ENCODE results near the gene FBXL20.
"Not testable (repeated sequence)": the region's sequence is repeated elsewhere in the genome, so short reads cannot be mapped to it uniquely, and the experiment has no call there.

The FBXL20 gene

DNA sequence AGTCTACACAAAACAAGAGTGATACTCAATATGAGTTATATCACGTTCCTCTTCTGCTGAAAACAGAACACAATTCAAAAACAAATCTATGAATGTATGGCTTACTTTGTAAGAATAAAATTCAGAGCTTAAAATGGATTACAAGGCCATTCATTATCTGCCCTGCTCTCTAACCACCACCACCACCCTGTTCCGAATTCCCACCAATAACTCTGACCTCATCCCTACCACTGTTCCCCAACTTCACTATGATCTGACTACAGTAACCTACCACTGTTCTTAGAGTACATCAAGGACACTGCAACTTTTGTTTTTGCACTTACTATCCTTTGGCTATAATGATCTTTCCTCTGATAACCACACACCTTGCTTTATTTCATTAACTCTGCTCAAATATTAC lies 21.3 kb downstream of the FBXL20 start:
- no peak for FAIRE-seq

DNA sequence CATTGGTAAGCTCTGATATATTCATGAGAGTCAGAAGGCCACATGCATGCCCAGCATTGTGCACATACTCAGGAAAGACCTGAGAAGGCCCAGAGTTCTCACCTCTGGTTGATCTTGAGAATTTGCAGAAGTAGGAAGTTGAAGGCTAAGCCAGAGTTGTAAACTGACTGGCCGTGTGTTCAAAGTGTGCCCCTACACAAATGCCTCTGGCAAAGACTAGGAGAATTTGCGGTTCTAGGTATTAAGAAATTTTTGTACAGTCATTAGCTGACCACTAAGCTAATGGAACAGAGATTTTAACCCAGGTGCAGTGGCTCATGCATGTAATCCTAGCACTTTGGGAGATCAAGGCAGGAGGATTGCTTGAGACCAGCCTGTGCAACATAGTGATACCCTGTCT lies 25.0 kb downstream of the FBXL20 start:
- no peak for FAIRE-seq

DNA sequence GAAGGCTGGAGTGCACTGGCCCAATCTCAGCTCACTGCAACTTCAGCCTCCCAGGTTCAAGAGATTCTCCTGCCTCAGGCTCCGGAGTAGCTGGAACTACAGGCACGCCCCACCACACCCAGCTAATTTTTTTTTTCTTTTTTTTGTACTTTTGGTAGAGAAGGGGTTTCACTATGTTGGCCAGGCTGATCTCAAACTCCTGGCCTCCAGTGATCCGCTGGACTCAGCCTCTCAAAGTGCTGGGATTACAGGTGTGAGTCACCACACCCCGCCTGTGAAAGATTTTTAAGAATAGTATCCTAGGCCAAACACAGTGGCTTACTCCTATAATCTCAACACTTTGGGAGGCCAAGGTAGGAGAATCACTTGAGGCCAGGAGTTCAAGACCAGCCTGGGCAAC lies 33.6 kb downstream of the FBXL20 start:
- FAIRE-seq, result not testable (repeated sequence)

DNA sequence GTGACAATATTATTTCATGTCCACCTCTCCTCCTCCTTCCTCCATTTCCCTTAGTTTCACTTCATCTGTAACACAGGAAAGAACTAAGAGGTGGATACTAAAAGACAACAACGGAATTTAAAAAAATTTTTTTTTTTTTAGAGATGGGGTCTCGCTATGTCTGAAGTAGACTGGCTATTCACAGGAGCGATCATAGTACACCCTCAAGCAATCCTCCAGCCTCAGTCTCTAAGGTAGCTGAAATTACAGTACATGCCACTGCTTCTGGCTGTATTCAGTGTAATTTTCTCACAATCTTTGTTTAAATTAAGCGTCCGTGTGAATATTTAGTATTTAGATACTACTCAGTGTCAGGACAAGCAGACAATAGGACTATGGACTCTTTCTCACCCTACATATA lies 35.6 kb downstream of the FBXL20 start:
- FAIRE-seq, result no peak

DNA sequence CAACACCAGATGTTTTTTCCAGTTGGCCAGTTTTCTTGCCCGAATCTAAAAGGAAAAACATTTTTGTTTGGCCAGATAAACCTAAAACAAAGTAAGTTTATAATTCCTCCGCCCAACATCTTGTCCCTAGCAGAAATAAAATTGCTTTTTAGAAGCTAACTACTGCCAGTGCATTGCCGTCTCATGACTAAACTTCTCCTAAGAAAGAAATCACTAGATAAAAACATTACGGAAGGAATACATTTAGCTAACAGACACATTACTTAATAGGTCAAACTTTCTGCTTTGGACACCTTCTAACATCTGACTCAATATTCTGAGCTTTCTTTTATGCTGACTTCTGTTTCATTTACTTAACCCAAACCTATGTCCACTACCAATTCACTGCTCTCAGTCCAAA lies 36.2 kb downstream of the FBXL20 start:
- FAIRE-seq, result no peak

DNA sequence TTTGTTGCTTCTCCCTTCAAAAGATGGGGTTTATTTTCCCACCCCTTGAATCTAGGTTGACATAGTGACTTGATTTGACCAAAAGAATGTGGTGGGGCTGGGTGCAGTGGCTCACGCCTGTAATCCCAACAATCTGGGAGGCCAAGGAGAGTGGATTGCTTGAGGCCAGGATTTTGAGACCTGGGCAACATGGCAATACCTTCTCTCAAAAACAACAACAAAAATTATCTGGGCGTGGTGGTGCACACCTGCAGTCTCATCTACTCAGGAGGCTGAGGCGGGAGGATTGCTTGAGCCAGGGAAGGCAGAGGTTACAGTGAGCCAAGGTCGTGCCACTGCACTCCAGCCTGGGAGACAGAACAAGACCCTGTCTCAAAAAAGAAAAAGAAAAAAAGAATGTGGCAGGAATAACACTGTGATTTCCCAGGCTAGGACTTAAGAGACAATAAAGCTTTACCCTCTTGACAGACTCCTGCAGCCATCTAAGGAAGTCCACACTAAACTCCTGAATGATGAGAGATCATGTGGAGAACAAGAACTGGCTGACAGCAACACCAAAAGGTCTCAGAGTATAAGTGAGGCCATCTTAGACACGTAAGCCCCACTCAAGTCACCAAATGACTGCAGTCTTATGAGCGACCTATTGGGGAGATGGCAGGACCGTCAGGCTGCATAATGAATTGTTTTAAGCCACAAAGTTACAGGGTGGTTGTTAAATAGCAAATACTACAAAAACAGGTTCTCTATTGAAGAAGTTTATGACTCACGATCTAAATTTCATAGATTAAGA lies 37.0 kb downstream of the FBXL20 start:
- no peak for FAIRE-seq

DNA sequence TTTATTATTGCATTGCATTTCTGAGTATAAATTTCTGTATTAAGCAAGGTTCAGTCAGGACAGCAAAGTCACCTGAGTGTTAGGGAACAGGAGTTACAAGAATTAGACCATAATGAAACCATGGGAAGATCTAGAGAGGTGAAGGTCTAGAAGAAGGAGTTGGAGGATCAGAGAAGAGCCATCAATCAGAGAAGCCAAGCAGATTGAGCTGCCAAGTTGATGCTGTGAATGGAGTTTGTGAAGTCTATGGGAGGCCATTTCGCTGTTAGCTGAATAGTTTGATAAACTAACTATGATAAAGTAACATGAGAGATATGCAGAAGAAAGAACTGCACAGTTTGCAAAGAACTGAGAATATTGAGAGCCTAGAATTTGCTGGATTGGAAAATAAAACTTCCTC lies 40.4 kb downstream of the FBXL20 start:
- FAIRE-seq, result no peak

DNA sequence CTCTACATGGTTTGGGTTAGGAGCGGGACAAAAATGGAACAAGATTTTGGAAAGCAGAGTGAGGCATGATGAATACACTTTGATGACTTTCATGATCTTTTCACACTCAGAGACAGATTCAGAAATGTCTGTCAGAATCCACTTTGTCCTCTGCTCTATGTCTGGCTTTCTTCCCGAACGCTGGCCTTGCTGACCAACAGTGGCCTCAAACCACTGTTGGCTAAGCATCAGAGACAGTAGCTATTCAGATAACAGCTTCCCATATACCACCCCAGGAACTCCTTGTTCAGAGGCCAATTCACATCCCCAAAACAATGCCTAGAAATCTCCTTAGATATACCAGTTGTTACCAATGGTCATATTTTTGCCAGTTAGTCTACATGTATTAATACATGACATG lies 40.9 kb downstream of the FBXL20 start:
- FAIRE-seq, result no peak

DNA sequence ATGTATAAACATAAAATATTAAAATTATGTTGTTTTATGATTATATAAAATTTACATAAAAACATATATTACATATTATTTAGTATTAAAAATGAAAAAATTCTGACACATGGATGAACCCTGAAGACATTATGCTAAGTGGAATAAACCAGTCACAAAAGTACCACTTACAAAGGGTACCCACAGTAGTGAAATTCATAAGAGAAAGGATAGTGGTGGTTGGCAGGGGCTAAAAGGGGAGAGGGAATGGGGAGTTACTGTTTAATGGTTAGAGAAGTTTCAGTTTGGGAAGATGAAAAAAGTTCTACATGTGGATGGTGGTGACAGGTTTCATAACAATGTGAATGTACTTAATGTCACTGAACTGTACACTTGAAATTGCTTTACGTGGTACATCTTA lies 41.4 kb downstream of the FBXL20 start:
- no peak for FAIRE-seq

DNA sequence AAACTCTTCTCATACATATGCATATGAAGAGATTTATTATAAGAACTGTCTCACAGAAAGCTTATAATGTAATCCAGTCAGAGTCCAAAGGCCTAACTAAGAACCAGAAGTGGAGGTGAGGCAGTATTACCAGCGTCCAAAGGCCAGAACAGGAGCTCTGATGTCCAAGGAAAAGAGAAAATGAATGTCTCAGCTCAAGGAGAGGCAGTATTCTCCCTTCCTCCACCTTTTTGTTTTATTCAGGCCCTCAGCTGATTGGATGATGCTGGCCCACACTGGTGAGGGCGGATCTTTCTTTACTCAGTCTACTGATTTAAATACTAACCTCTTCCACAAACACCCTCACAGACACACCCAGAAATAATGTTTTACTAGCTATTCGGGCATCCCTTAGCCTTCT lies 43.4 kb downstream of the FBXL20 start:
- FAIRE-seq, result no peak

DNA sequence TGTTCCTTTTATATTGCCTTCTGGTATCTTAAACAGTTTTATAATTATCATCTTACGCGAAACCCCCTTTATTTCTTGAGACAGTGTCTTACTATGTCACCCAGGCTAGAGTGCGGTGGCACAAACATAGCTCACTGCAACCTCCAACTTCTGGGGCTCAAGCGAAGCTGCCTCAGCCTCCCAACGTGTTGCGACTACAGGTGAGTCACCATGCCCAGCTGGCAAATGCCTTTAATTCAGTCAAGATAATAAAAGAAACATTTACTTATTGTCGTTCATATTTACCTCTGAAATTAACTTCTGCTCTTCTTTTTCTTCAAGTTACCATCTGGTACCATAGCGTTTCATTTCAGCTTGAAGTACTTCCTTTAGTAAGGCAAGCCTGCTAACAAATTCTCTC lies 43.9 kb downstream of the FBXL20 start:
- no peak for FAIRE-seq

DNA sequence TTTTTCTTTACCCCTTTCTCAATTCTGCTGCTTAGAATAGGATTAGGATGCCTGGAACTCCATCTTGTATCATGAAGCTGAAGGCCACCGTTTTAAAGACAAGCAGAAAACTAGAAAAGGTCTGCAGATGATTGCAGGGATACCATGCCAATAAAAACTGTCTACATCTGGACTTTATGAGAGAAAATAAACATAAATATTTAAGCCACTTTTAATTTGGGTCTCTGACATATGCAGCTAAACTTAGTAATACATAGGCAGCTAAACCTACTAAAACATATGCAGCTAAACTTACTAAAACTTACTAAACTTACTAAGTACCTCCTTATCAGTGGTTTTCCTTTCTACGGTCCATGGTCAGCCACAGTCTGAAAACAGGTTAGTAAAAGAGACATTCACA lies 48.4 kb downstream of the FBXL20 start:
- FAIRE-seq, result no peak

DNA sequence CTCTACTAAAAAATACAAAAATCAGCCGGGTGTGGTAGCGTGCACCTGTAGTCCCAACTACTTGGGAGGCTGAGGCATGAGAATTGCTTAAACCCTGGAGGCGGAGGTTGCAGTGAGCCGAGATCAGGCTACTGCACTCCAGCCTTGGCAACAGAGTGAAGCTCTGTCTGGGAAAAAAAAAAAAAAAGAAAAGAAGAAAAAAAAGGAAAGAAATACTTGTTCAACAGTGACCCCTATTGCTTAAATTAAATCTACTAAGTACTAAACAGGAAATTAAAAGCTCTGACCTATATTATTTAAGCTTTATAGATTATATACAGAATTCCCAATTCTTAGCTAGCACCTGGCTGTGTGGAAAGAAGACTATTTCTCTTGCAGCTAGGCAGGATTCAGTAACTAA lies 48.9 kb downstream of the FBXL20 start:
- FAIRE-seq, result peak; percentile 71

DNA sequence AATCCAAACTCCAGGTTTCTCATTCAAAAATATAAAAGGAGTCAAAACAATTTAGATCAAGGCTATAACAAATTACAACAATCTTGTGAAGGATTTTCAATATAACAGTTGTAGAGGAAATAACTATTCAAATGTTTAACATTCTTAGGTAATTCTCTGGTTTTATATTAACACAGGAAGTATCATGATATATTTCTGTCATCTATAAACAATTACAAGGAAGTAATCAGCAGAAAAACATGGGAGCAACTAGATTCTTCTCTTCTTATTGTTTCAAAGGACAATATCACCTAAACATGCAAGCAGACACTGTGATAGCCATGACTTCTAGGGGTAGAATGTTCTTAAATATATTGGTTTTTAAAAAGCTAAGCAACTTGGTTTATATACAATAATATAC lies 49.9 kb downstream of the FBXL20 start:
- FAIRE-seq, result peak; percentile 52

DNA sequence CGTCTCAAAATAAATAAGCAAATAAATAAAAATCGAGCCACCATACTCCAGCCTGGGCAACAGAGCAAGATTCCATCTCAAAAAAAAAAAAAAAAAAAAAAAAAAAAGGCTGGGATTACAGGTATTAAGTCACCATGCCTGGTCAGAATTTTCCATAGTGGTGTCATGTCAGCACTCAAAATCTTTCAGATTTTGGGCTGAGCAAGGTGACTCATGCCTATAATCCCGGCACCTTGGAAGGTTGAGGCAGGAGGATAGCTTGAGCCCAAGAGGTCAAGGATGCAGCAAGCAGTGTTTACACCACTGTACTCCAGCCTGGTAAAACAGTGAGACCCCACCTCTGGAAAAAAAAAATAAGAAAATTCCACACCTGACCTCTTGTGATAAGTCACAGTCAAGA lies 52.2 kb downstream of the FBXL20 start:
- no peak for FAIRE-seq

DNA sequence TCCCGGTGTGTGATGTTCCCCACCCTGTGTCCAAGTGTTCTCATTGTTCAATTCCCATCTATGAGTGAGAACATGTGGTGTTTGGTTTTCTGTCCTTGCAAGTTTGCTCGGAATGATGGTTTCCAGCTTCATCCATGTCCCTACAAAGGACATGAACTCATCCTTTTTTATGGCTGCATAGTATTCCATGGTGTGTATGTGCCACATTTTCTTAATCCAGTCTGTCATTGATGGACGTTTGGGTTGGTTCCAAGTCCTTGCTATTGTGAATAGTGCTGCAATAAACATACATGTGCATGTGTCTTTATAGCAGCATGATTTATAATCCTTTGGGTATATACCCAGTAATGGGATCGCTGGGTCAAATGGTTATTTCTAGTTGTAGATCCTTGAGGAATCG lies 54.6 kb downstream of the FBXL20 start:
- FAIRE-seq, result not testable (repeated sequence)

DNA sequence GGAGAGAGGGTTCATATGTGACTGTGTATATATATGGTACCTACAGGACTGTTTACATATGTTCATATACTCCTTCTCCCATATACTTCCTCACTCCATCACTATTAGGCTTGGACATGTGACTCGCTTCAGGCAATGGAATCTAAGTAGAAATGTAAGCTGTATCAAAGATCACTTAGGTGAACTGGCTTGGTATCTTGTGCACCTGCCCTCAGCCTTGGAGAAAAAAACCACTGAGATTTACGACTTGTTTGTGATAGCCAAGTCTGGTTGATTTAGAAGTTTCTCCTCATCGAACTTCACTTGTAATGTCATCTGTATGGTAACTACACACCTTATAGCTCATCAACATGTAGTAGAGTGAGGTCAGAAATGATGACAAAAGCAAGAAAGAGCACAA lies 59.9 kb downstream of the FBXL20 start:
- FAIRE-seq, result no peak

DNA sequence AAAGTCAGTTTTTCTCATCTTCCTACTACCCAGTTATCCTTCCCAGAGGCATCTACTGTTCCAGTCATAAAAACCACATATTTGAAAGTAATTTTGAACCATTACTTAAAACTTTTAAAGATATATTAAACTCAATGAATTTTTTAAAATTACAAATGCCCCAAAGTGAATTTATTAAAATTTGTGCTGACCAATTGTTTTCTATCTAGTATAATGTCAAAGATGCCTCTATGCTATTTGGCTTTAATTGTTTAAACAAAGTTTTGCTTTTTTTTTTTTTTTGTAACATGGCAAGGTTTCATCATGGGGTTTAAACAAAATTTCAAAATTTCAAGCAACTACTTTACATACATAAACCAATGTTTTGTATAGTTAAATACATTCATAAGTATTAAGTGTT lies 60.7 kb downstream of the FBXL20 start:
- peak; percentile 34 for FAIRE-seq

DNA sequence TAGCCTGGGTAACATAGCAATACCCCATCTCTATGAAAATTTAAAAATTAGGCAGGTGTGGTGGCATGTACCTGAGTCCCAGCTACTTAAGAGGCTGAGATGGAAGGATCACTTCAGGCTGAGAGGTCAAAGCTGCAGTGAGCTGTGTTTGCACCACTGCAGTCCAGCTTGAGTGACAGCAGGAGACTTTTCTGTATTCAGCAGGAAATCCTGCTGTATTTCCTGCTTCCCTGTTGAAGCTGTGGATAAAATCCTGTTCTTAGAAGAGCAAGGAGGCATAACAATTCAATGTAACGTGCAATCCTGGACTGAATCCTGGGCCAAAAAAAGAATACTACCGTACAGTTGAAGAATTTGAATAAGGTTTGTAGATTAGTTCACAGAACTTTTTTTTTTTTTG lies 62.2 kb downstream of the FBXL20 start:
- no peak for FAIRE-seq

DNA sequence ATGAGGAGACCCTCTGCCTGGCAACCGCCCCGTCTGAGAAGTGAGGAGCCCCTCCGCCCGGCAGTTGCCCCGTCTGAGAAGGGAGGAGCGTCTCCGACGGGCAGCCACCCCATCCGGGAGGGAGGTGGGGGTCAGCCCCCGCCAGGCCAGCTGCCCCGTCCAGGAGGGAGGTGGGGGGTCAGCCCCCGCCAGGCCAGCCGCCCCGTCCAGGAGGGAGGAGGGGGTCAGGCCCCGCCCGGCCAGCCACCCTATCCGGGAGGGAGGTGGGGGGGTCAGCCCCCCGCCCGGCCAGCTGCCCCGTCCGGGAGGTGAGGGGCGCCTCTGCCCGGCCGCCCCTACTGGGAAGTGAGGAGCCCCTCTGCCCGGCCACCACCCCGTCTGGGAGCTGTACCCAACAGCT lies 63.8 kb downstream of the FBXL20 start:
- not testable (repeated sequence) for FAIRE-seq

DNA sequence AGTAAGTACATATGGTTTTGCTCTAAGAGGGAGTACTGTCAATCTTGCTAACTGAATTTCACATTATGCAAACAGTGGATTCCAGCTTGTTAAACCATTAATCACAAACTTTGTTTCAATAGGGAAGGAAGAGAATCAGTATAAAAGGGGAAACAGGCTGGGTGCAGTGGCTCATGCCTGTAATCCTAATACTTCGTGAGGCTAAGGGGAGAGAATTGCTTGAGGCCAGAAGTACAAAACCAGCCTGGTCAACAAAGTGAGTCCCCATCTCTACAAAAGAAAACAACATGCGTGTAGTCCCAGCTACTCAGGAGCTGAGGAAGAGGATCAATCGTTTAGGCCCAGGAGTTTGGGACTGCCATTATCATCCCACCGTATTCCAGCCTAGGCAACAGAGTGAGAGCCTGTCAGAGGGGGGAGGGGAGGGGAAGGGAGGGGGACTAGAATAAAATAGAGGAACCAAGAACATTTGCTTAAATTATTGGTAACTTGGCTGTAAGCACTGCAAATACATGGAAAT lies 65.7 kb downstream of the FBXL20 start:
- FAIRE-seq, result no peak

DNA sequence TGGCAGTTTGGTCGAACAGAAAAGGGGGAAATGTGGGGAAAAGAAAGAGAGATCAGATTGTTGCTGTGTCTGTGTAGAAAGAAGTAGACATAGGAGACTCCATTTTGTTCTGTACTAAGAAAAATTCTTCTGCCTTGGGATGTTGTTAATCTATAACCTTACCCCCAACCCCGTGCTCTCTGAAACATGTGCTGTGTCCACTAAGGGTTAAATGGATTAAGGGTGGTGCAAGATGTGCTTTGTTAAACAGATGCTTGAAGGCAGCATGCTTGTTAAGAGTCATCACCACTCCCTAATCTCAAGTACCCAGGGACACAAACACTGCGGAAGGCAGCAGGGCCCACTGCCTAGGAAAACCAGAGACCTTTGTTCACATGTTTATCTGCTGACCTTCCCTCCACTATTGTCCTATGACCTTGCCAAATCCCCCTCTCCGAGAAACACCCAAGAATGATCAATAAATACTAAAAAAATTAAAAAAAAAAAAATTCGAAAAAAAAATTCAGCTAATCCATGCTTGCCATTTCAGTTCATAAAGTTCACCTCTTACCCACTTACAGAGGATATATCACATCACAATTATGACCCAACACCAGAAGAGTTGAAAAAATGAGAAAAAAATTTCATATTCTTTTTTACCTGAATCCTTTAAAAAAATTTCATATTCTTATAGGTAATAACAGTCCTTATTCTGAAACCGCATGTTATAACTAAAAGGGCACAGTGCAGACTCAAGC lies 67.2 kb downstream of the FBXL20 start:
- not testable (repeated sequence) for FAIRE-seq

DNA sequence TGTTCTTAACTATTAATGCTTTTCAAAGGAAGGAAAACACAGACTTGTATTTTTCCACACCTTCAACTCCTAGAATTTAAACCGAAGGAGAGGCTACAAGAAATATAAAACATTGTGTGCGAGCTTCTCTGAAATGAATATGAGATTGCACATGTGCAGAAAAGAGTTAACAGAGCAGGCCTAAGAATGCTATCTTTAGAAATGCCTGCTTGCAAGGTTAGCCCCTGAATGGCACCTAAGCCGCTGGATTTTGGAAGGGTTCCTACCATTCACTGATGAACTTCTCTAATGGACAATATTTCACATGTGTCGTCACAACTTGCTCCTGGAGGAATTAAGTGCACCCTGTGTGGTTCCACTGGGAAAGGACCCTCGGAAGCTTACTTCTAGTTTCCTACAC lies 69.3 kb downstream of the FBXL20 start:
- FAIRE-seq, result no peak

DNA sequence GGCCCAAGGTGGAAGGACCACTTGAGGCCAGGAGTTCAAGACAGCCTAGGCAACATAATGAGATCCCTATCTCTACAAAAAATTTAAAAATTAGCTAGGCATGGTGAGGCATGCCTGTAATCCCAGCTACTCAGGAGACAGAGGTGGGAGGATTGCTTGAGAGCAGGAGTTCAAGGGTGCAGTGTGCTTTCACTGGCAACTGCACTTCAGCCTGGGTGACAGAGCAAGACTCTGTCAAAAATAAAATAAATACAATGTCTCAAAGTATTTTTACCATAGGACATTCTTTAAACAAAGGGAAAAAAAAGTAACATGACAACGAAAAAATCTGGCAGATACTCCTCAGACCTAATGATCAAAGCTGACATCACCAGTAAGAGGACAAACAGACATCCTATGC lies 72.6 kb downstream of the FBXL20 start:
- FAIRE-seq, result no peak

Measured in G401.6 (cell line).